AG09319 (cell line): ENCODE measurements around the gene MINDY4.

Source experiments
- DNase-seq: peaks from one replicate; pipeline ENCODE4 v3.0.0-alpha.2; 2010; ENCODE audit warnings: low read depth; ENCODE audit errors: extremely low read depth
- TF ChIP-seq, protein P1 (sequence below): IDR thresholded peaks from 2 replicates; pipeline ENCODE4 v1.5.1; 2011; ENCODE audit warnings: low read depth, mild to moderate bottlenecking, inconsistent platforms, low read length, moderate library complexity

Gene MINDY4

DNA sequence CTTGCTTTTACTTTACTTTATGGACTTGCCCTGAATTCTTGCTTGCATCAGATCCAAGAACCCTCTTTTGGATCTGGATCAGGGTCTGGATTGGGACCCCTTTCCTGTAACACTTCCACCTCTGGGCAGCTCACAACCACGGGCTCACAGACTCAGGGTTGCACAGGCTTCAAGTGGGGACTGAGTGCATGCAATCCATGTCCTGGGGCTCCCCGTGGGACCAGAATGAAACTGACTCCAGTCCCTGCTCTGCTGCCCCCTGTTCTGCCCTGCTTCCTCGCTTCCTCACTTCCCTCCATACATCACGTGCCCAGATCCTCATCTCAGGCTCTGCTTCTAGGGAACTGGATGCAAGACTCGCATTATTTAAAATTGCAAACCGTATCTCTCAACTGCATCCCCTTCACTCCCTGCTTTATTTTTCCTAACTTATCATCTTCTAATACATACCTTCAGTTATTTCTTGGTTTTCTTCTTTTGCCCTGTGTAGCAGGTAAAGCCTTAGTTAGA is 42.6 kb upstream of the MINDY4 start:
- TF ChIP-seq, protein P1, sequence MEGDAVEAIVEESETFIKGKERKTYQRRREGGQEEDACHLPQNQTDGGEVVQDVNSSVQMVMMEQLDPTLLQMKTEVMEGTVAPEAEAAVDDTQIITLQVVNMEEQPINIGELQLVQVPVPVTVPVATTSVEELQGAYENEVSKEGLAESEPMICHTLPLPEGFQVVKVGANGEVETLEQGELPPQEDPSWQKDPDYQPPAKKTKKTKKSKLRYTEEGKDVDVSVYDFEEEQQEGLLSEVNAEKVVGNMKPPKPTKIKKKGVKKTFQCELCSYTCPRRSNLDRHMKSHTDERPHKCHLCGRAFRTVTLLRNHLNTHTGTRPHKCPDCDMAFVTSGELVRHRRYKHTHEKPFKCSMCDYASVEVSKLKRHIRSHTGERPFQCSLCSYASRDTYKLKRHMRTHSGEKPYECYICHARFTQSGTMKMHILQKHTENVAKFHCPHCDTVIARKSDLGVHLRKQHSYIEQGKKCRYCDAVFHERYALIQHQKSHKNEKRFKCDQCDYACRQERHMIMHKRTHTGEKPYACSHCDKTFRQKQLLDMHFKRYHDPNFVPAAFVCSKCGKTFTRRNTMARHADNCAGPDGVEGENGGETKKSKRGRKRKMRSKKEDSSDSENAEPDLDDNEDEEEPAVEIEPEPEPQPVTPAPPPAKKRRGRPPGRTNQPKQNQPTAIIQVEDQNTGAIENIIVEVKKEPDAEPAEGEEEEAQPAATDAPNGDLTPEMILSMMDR = no peak
- no peak for DNase-seq

DNA sequence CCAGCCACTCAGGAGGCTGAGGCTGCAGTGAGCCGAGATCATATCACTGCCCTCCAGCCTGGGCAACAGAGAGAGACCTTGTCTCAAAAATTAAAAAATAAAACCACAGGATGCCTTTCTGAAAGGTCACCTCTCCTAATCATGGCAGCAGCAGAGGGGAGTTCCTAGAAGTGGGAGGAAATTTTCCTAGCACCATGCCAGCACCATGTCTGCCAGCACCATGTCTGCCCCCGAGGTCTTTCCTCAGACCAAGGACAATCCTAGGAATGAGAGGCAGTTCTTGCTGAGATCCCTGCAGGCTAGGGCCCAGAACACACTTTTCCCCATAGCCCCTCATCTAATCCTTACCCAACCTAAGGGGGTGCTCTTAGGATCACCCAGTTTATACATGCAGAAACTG is 41.6 kb upstream of the MINDY4 start:
- DNase-seq = no peak

DNA sequence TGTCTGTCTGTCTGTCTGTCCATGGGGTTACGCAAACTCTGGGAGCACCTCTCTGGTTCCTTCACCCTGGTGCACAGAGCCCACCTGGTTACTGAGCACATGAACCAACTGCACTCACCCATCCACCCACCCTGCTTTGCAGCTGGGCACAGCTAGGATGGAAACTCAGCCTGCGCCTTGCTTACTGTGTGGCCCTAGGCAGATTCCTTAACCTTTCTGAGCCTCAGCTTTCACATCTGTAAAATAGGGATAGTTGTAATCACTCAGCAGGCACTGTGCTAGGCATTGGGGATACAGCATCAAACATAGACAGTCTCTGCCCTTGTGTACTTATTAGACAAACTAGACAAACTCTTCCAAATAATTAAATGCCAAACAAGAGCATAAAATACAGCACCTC is 41.1 kb upstream of the MINDY4 start:
- no peak for DNase-seq
- TF ChIP-seq, protein P1 = no peak

More for the DNA sequence above, 41.6 kb upstream of the MINDY4 start:
- TF ChIP-seq, protein P1 = no peak

DNA sequence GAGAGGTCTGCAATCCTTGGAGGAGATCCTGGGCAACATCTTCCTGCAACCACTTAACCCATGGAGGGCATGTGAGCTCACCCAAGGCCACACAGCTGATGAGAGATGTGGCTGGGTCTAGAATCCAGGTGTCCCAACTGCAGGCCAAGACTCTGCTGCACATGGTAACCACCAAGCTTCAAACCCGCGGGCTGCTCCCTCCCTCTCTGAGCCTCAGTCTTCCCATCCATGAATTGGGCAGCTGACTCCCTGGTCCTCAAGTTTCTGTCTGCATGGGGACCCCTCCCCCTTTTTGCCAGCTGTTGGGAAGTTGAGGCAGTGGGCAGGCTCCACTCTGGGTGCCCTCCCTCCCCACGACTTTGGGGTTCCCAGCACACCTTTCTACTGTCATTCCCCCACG is 40.2 kb upstream of the MINDY4 start:
- TF ChIP-seq, protein P1 = no peak

DNA sequence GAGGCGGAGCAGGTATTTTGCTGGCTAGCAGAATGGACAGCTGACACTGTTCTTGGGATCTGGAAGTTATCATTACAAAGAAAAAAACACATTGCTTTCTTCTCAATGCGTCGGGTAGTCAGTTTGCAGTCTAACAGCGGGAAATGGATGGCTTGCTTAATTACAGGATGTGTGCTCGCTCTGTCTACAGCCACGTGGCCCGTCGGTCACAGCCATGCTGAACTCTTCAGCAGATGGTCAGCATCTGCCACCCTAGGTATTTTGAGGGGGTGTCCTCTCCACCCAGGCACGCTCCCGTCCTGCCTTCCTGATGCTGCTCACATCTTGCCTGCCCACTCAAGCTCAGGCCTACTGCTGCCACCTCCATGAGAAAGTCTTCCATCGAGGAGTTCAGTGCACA is 39.6 kb upstream of the MINDY4 start:
- no peak for DNase-seq
- TF ChIP-seq, protein P1 = no peak

More for the DNA sequence above, 40.2 kb upstream of the MINDY4 start:
- DNase-seq = no peak

DNA sequence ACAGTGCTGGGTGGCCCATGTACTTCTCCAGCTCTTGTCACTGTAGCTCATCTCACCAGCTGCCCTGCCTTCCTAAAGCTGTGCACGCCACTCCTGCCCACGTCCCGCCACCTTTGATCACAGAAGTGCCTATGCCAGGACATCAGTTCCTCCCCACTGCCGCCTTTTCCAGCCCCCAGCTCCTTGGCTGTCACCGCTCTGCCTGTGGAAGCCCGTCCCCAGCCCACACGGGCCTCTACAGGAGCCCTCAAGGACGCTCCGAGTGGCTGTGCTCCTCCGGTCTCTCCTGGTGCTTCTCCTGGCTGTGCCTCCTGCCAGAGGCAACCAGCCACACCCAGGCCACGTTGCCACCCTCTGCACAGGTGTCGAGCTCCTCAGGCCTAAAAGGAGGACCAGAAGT is 38.6 kb upstream of the MINDY4 start:
- DNase-seq = no peak
- TF ChIP-seq, protein P1 = no peak

DNA sequence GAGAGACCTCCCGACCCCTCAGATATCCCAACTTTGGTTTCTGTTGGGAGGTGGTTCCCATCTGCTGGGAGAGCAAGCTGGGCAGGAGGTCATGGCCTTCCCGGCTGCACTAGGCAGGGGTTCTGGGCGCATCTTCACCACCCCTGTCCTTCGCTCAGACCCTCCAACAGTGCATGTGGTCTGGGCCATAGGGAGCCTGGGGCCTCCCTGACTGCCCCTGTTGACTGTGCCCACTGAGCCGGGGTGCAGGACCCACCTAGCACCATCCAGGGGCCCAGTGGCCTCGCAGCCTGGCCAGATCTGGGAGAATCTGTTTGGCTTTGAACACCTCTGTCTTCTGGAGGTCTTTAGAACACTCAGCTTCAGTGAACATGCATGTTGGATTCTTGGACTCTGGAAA is 38.0 kb upstream of the MINDY4 start:
- DNase-seq = no peak
- TF ChIP-seq, protein P1 = no peak
